Thoracic aorta endothelial cell (primary cell): ENCODE results near the gene DNAJC19. TPM values are rescaled to one million over a fixed set of nuclear protein-coding genes. Genes with fewer than 3 reads are reported as not detected.

Experiments
- total RNA-seq: library from RNA; depleted of rRNA; stranded (reverse); fragments of >200 nt; gene quantifications from 2 replicates; pipeline ENCODE4 v1.2.3, GENCODE V29; 2012

Gene DNAJC19
- total RNA-seq: 37.0 and 42.6 TPM in 2 replicates

DNA sequence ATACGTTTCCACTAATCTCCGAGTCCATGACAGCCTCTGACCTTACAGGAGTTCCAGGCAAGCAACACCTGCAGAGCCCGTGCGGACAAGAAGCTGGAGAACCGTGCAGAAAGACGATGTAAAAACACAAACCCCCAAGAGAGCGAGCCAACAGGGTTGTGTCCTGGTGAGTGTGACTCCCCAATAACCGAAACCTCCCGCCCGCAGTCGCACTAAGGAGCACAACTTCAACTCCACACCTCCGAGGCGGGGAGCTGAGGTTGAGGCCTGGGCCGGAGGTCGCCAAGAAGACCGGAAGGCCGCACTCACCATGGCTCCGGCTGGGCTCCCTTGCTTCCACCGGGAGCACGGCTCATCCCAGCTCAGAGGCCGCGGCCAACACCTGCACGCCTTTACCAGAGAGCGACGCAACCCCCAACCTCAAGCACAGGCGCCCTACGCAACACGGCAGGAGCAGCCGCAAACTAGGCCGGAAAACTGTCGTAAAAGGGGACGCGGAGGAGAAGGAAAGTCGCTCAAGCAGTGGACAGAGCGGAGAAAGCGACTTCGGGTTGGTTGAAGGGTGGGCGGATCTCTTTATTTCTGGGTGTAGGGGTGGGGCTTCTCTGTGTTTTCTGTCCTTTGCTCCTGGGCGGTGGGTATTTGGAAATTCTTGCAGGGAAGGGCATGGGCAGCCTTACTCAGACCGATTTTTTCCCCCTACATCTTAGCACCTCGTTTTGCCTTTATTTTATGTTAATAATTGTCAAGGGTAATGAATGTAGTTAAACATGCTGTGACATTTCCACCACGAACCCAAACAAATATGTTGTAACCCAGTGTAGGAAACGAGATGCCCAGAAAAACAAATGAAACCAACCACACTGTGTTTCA, at the start of gene DNAJC19:
Gene DNAJC19 (minus strand): TSS at position 446 of the 873 bp plus-strand sequence. CDS start 134 bp downstream, at position 312.

Other genes starting within 250 kb of the DNAJC19 start
- gene FXR1, start 77.1 kb downstream of the DNAJC19 start, total RNA-seq: 206 and 244 TPM in 2 replicates